HEK293T (cell line): ENCODE measurements around the gene ZBED4.

ENCODE experiments used
- ARNT ChIP-seq: fragments of 450-650 bp; IDR thresholded peaks from 2 replicates; pipeline ENCODE4 v1.6.1; 2017; ENCODE audit warnings: mild to moderate bottlenecking
- BHLHE40 ChIP-seq: fragments of 450-650 bp; IDR thresholded peaks from 2 replicates; pipeline ENCODE4 v1.6.1; 2016; ENCODE audit warnings: mild to moderate bottlenecking, moderate library complexity, borderline replicate concordance
- ELF4 ChIP-seq: fragments of 450-650 bp; IDR thresholded peaks from 2 replicates; pipeline ENCODE4 v1.6.1; 2017; ENCODE audit warnings: antibody characterized with exemption
- FOXA1 ChIP-seq: fragments of 450-650 bp; IDR thresholded peaks from 2 replicates; pipeline ENCODE4 v1.6.1; 2016; ENCODE audit warnings: mild to moderate bottlenecking
- FOXM1 ChIP-seq: fragments of 450-650 bp; IDR thresholded peaks from 2 replicates; pipeline ENCODE4 v1.6.1; 2017; ENCODE audit warnings: mild to moderate bottlenecking, borderline replicate concordance
- HDGF ChIP-seq: fragments of 450-650 bp; IDR thresholded peaks from 2 replicates; pipeline ENCODE4 v1.6.1; 2017; ENCODE audit warnings: antibody characterized with exemption, borderline replicate concordance
- NFRKB ChIP-seq: fragments of 450-650 bp; IDR thresholded peaks from 2 replicates; pipeline ENCODE4 v1.6.1; 2016; ENCODE audit warnings: mild to moderate bottlenecking, moderate library complexity
- SP1 ChIP-seq: fragments of 450-650 bp; IDR thresholded peaks from 2 replicates; pipeline ENCODE4 v1.6.1; 2017
- TARDBP ChIP-seq: fragments of 450-650 bp; IDR thresholded peaks from 2 replicates; pipeline ENCODE4 v1.6.1; 2016

DNA sequence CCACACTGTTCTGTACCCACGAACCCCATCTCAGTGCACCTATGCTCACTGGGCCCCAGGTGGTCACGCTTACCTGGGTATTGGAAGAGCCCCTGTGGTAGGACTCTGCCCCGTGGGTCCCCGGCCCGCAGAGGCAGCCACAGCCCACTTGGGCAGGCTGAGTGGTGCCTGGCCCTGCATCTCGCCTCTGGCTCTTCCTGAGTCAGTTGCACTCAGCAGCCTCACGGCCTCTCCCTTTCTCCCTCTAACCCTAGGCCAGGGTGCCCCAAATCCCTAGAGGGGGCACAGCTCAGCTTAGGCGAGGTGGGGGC, 74.5 kb downstream of the ZBED4 start:
- TF ChIP-seq FOXA1 (no peak), ELF4 (no peak), TARDBP (no peak), SP1 (no peak), ARNT (no peak), FOXM1 (no peak), BHLHE40 (no peak), NFRKB (no peak), HDGF (no peak)
